ENCODE results near the gene CSE1L.

The CSE1L gene

GRCh38 chr20:49037962-49038387 is 8.1 kb upstream of the CSE1L start:
- H3K27ac ChIP-seq: no peak overlapping the region
- TF ChIP-seq, protein P1, sequence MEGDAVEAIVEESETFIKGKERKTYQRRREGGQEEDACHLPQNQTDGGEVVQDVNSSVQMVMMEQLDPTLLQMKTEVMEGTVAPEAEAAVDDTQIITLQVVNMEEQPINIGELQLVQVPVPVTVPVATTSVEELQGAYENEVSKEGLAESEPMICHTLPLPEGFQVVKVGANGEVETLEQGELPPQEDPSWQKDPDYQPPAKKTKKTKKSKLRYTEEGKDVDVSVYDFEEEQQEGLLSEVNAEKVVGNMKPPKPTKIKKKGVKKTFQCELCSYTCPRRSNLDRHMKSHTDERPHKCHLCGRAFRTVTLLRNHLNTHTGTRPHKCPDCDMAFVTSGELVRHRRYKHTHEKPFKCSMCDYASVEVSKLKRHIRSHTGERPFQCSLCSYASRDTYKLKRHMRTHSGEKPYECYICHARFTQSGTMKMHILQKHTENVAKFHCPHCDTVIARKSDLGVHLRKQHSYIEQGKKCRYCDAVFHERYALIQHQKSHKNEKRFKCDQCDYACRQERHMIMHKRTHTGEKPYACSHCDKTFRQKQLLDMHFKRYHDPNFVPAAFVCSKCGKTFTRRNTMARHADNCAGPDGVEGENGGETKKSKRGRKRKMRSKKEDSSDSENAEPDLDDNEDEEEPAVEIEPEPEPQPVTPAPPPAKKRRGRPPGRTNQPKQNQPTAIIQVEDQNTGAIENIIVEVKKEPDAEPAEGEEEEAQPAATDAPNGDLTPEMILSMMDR (IDR thresholded peaks at IDR 0.05): no peak
- TF ChIP-seq ZFX (IDR thresholded peaks at IDR 0.05; ENCODE audit: borderline replicate concordance): no peak

- TF ChIP-seq, protein P1 (IDR thresholded peaks at IDR 0.05): no peak
- no peak for TF ChIP-seq ZFX (IDR thresholded peaks at IDR 0.05; ENCODE audit: borderline replicate concordance)
- no peak overlapping the region for H3K27ac ChIP-seq
Observed at GRCh38 chr20:49039854-49040253, 6.3 kb upstream of the CSE1L start.

- H3K27ac ChIP-seq: no peak overlapping the region
- TF ChIP-seq, protein P1 (IDR thresholded peaks at IDR 0.05): no peak
- no peak for TF ChIP-seq ZFX (IDR thresholded peaks at IDR 0.05; ENCODE audit: borderline replicate concordance)
Observed at GRCh38 chr20:49043000-49043399, 3.1 kb upstream of the CSE1L start.

- TF ChIP-seq ZFX (IDR thresholded peaks at IDR 0.05; ENCODE audit: borderline replicate concordance): no peak
- TF ChIP-seq, protein P1 (IDR thresholded peaks at IDR 0.05): no peak
Observed at GRCh38 chr20:49045440-49046086, 549 bp upstream of the CSE1L start.

GRCh38 chr20:49052334-49052733 is 6.2 kb downstream of the CSE1L start:
- no peak overlapping the region for H3K27ac ChIP-seq
- TF ChIP-seq, protein P1 (IDR thresholded peaks at IDR 0.05): no peak
- no peak for TF ChIP-seq ZFX (IDR thresholded peaks at IDR 0.05; ENCODE audit: borderline replicate concordance)

More at GRCh38 chr20:49045440-49046086, 549 bp upstream of the CSE1L start:
- H3K27ac ChIP-seq: peak overlapping the region; percentile 87

DNA sequence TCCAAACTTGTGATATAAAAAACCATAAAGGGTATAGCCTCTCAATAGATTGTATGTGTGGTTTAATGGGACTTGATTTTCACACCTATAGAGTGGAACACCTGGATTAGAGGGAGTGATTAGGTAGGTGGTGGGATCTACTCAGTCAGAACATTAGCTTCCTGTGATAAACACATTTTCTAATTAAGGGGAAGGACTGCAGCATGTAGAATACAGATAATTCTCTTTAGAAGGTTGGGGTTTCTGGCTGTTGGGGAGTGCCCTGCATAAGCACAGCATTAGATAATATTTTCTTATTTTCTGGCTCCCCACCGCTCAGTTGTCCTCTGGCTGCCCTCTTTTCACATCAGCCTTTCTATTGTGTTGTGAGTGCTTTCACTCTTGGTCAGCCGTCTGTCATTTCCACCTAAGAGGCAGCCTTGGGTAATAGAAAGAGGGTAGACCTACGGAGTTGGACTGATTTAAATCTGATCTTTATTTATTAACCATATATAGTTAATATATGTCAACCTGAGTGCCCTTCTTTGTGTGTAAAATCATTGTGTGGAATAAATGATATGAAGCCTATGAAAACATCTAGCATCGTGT is 8.0 kb downstream of the CSE1L start:
- TF ChIP-seq, protein P1 (IDR thresholded peaks at IDR 0.05): no peak
- 0 out of 2 replicates have a peak overlapping the region, but pooled peaks have one; percentile 15 for H3K27ac ChIP-seq

DNA sequence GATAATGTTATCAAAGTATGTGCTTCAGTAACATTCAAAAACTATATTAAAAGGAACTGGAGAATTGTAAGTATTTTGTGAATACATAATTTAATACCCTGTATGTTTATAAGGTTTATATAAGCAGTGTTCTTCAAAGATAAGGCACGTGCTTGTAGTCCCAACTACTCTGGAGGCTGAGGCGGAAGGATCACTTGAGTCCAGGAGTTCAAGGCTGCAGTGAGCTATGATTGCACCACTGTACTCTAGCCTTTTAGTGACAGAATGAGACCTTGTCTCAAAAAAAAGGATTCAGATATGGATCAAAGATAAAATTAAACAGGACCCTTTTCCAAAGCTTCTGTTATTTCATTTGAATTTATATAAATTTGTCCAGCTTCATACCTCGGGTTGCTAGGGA is 17.2 kb downstream of the CSE1L start:
- TF ChIP-seq ZFX (IDR thresholded peaks at IDR 0.05; ENCODE audit: borderline replicate concordance): no peak
- TF ChIP-seq, protein P1 (IDR thresholded peaks at IDR 0.05): no peak
- H3K27ac ChIP-seq: no peak overlapping the region
